ENCODE data around the gene SLC35B2.

Gene SLC35B2

GRCh38 chr6:44247338-44248302 lies 9.7 kb downstream of the SLC35B2 start:
- peak overlapping the region; percentile 84 to 94 for H3K4me3 ChIP-seq (ENCODE audit: low read depth in 1 of 2, low read length in 2 of 2)
- H3K36me3 ChIP-seq (ENCODE audit: insufficient read depth, low read length), result peaks cover 51% of the 10 kb centered on the region
- ATAC-seq (ENCODE audit: insufficient read depth, low read depth) (peak; percentile 64), DNase-seq (peak; percentile 77)
- H3K27ac ChIP-seq (ENCODE audit: low read length), result peak overlapping the region; percentile 92
- H3K9me3 ChIP-seq (ENCODE audit: insufficient read depth, low read length, severe bottlenecking), result no peaks in the 10 kb centered on the region
- peak overlapping the region; percentile 93 for H3K9ac ChIP-seq (ENCODE audit: low read depth, low read length)
- H4K20me1 ChIP-seq (ENCODE audit: insufficient read depth, low read length), result peaks cover 53% of the 10 kb centered on the region
- H3K4me1 ChIP-seq (ENCODE audit: insufficient read depth, low read length), result peaks cover 55% of the 10 kb centered on the region
- peaks cover 49% of the 10 kb centered on the region for H3K79me2 ChIP-seq (ENCODE audit: insufficient read depth, low read length)
- H3K4me2 ChIP-seq (ENCODE audit: insufficient read depth, low read length), result peak overlapping the region; percentile 92
- TF ChIP-seq EZH2 (IDR thresholded peaks at IDR 0.05; ENCODE audit: borderline replicate concordance, low read depth, low read length, severe bottlenecking), result no peak
- TF ChIP-seq, protein P1, sequence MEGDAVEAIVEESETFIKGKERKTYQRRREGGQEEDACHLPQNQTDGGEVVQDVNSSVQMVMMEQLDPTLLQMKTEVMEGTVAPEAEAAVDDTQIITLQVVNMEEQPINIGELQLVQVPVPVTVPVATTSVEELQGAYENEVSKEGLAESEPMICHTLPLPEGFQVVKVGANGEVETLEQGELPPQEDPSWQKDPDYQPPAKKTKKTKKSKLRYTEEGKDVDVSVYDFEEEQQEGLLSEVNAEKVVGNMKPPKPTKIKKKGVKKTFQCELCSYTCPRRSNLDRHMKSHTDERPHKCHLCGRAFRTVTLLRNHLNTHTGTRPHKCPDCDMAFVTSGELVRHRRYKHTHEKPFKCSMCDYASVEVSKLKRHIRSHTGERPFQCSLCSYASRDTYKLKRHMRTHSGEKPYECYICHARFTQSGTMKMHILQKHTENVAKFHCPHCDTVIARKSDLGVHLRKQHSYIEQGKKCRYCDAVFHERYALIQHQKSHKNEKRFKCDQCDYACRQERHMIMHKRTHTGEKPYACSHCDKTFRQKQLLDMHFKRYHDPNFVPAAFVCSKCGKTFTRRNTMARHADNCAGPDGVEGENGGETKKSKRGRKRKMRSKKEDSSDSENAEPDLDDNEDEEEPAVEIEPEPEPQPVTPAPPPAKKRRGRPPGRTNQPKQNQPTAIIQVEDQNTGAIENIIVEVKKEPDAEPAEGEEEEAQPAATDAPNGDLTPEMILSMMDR (IDR thresholded peaks at IDR 0.05; ENCODE audit: borderline replicate concordance, extremely low read depth, low read length, poor library complexity, severe bottlenecking), result no peak
- H3K27me3 ChIP-seq (ENCODE audit: insufficient read depth, low read length, poor library complexity), result no peaks in the 10 kb centered on the region
- H2AFZ ChIP-seq (ENCODE audit: low read depth, low read length), result peak overlapping the region; percentile 95; the same call in 1 of the 2 replicates

DNA sequence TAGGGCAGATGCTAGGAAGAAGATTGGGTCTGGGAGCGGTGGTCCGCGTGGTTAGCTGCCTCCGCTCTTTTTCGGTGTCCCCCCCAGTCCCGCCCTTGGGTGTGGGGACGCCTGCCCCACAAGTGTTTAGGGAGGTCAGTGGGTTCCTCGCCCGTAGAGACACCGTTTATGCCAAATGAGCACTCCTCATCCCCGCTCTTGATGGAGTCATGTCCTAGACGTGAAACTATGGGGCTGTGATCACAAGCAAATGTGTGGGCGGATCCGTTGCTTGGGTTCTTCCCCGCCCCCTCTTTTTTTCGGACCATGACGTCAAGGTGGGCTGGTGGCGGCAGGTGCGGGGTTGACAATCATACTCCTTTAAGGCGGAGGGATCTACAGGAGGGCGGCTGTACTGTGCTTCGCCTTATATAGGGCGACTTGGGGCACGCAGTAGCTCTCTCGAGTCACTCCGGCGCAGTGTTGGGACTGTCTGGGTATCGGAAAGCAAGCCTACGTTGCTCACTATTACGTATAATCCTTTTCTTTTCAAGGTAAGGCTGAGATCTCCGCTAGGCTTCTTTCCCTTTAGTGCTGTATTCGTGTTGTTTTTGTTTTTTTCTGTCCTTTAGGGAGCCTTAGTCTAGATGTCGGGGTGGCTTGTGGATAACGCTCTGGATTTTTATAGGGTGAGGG lies 10.5 kb downstream of the SLC35B2 start, which contains the start of gene HSP90AB1:
Gene HSP90AB1, plus strand, starts transcription at position 439 of the 675 bp plus-strand sequence. CDS start 1,529 bp downstream, outside the sequence.
- DNase-seq (peak; percentile 95), ATAC-seq (ENCODE audit: insufficient read depth, low read depth) (peak; percentile 83)
- Histone ChIP-seq H4K20me1 (ENCODE audit: insufficient read depth, low read length) (peaks cover 48% of the 10 kb centered on the region), H3K9ac (ENCODE audit: low read depth, low read length) (peak within 1 kb of the TSS; percentile 93), H3K27ac (ENCODE audit: low read length) (peak within 1 kb of the TSS; percentile 92), H3K79me2 (ENCODE audit: insufficient read depth, low read length) (peaks cover 48% of the 10 kb centered on the region), H2AFZ (ENCODE audit: low read depth, low read length) (peak within 1 kb of the TSS; percentile 95), H3K4me2 (ENCODE audit: insufficient read depth, low read length) (peak within 1 kb of the TSS; percentile 92), H3K9me3 (ENCODE audit: insufficient read depth, low read length, severe bottlenecking) (no peaks in the 10 kb centered on the region), H3K36me3 (ENCODE audit: insufficient read depth, low read length) (peaks cover 44% of the 10 kb centered on the region), H3K4me3 (ENCODE audit: low read depth in 1 of 2, low read length in 2 of 2) (peak within 1 kb of the TSS; percentile 84 to 94), H3K4me1 (ENCODE audit: insufficient read depth, low read length) (peaks cover 53% of the 10 kb centered on the region), H3K27me3 (ENCODE audit: insufficient read depth, low read length, poor library complexity) (no peaks in the 10 kb centered on the region)
- TF ChIP-seq EZH2 (IDR thresholded peaks at IDR 0.05; ENCODE audit: borderline replicate concordance, low read depth, low read length, severe bottlenecking), result no peak
- TF ChIP-seq, protein P1 (IDR thresholded peaks at IDR 0.05; ENCODE audit: borderline replicate concordance, extremely low read depth, low read length, poor library complexity, severe bottlenecking), result no peak

- Histone ChIP-seq H3K4me1 (ENCODE audit: insufficient read depth, low read length) (peaks cover 48% of the 10 kb centered on the region), H3K9me3 (ENCODE audit: insufficient read depth, low read length, severe bottlenecking) (no peaks in the 10 kb centered on the region), H3K36me3 (ENCODE audit: insufficient read depth, low read length) (peaks cover 37% of the 10 kb centered on the region), H3K4me2 (ENCODE audit: insufficient read depth, low read length) (peak overlapping the region; percentile 92), H3K4me3 (ENCODE audit: low read depth in 1 of 2, low read length in 2 of 2) (peak overlapping the region; percentile 84 to 94; a peak in 3 of 4 replicates), H4K20me1 (ENCODE audit: insufficient read depth, low read length) (peaks cover 42% of the 10 kb centered on the region), H3K27me3 (ENCODE audit: insufficient read depth, low read length, poor library complexity) (no peaks in the 10 kb centered on the region), H3K9ac (ENCODE audit: low read depth, low read length) (peak overlapping the region; percentile 93), H3K27ac (ENCODE audit: low read length) (peak overlapping the region; percentile 92), H2AFZ (ENCODE audit: low read depth, low read length) (peak overlapping the region; percentile 95), H3K79me2 (ENCODE audit: insufficient read depth, low read length) (peaks cover 43% of the 10 kb centered on the region)
- ATAC-seq (ENCODE audit: insufficient read depth, low read depth) (peak; percentile 60), DNase-seq (peak; percentile 83)
- TF ChIP-seq EZH2 (IDR thresholded peaks at IDR 0.05; ENCODE audit: borderline replicate concordance, low read depth, low read length, severe bottlenecking), result no peak
- TF ChIP-seq, protein P1 (IDR thresholded peaks at IDR 0.05; ENCODE audit: borderline replicate concordance, extremely low read depth, low read length, poor library complexity, severe bottlenecking), result peak; percentile 49
Measured at GRCh38 chr6:44245912-44246662, 11.2 kb downstream of the SLC35B2 start.
